Smooth muscle cell (in vitro differentiated cells): ENCODE measurements around the gene CS. TPM values are rescaled to one million over a fixed set of nuclear protein-coding genes. Genes with fewer than 3 reads are reported as not detected.
A peak's percentile ranks its signal among the peaks of the same experiment; 100 is the strongest.

ENCODE experiments used
- DNase-seq: peaks from one replicate; lab custom pipeline; 2025; ENCODE audit not compliant: unreplicated experiment; lab: John Stamatoyannopoulos, UW
- H2AFZ ChIP-seq: fragments of 200-600 bp; sonication (generic); 2 replicates; pipeline ENCODE4 v1.6.0; 2016; ENCODE audit warnings: antibody characterized with exemption, low read depth, mild to moderate bottlenecking
- H3F3A ChIP-seq: fragments of 200-600 bp; sonication (generic); 2 replicates; pipeline ENCODE4 v1.6.0; 2017; ENCODE audit warnings: antibody characterized with exemption, low read depth
- H3K27ac ChIP-seq: fragments of 200-600 bp; sonication (generic); 2 replicates; pipeline ENCODE4 v1.5.1; 2016; ENCODE audit warnings: low read depth, mild to moderate bottlenecking
- H3K27me3 ChIP-seq: fragments of 200-600 bp; sonication (generic); 2 replicates; pipeline ENCODE4 v1.6.1; 2016; ENCODE audit warnings: low read depth, mild to moderate bottlenecking
- H3K36me3 ChIP-seq: fragments of 200-600 bp; sonication (generic); 2 replicates; pipeline ENCODE4 v1.5.1; 2016; ENCODE audit warnings: low read depth
- H3K4me1 ChIP-seq: fragments of 200-600 bp; sonication (generic); 2 replicates; pipeline ENCODE4 v1.5.1; 2016; ENCODE audit warnings: low read depth
- H3K4me2 ChIP-seq: fragments of 200-600 bp; sonication (generic); 2 replicates; pipeline ENCODE4 v1.6.0; 2016; ENCODE audit warnings: mild to moderate bottlenecking
- H3K4me3 ChIP-seq: fragments of 200-600 bp; sonication (generic); 2 replicates; pipeline ENCODE4 v1.5.1; 2016; ENCODE audit warnings: mild to moderate bottlenecking
- H3K79me2 ChIP-seq: fragments of 200-600 bp; sonication (generic); 2 replicates; pipeline ENCODE4 v1.6.0; 2016; ENCODE audit warnings: low read depth, mild to moderate bottlenecking
- H3K9ac ChIP-seq: fragments of 200-600 bp; sonication (generic); 2 replicates; pipeline ENCODE4 v1.6.0; 2016; ENCODE audit warnings: low read depth
- H3K9me3 ChIP-seq: fragments of 200-600 bp; sonication (generic); replicated peaks from 2 replicates; pipeline ENCODE4 v1.5.1; 2016; ENCODE audit warnings: low read depth
- H4K20me1 ChIP-seq: fragments of 200-600 bp; sonication (generic); 2 replicates; pipeline ENCODE4 v1.6.0; 2016; ENCODE audit warnings: low read depth
- CTCF ChIP-seq: fragments of 200-600 bp; sonication (generic); IDR thresholded peaks from 2 replicates; pipeline ENCODE4 v1.5.1; 2017; ENCODE audit warnings: borderline replicate concordance, mild to moderate bottlenecking, antibody characterized with exemption; ENCODE audit not compliant: insufficient read depth, poor library complexity, severe bottlenecking
- WGBS: methylation state at CpG from one replicate; pipeline ENCODE4 v1.1.7; 2016; ENCODE audit warnings: low lambda C conversion rate; 5-methylcytosine and 5-hydroxymethylcytosine counted together
- polyA plus RNA-seq: library from polyadenylated mRNA; unstranded; fragments of >200 nt; fragmentation: Nextera tagmentation; extraction: Ambion mirVana; gene quantifications from 2 replicates; pipeline ENCODE4 v1.2.1, GENCODE V29; 2016
- total RNA-seq: library from RNA; depleted of rRNA; stranded (reverse); fragments of >200 nt; gene quantifications from 2 replicates; pipeline ENCODE4 v1.2.3, GENCODE V29; 2014

Gene CS
- total and polyA plus RNA-seq, 2 experiments from 2014 or later, result 83.3 to 138 TPM

- peak; percentile 73 for TF ChIP-seq CTCF
- peak within 1 kb of the TSS; percentile 89 for H3K27ac ChIP-seq
- H3K27me3 ChIP-seq, result no peaks in the 10 kb centered on the region
- no peaks in the 10 kb centered on the region for H3K9me3 ChIP-seq
- H3K4me3 ChIP-seq, result peak within 1 kb of the TSS; percentile 62
- peak within 1 kb of the TSS; percentile 88 for H3K4me2 ChIP-seq
- no peaks in the 10 kb centered on the region for H4K20me1 ChIP-seq
- H3F3A ChIP-seq, result no peaks in the 10 kb centered on the region
- H3K79me2 ChIP-seq, result no peaks in the 10 kb centered on the region
- WGBS, result 2% methylated on average over 45 of the region's 45 CpGs
- DNase-seq, result peak; percentile 52
- H3K36me3 ChIP-seq, result no peaks in the 10 kb centered on the region
- H3K4me1 ChIP-seq, result peaks cover 2% of the 10 kb centered on the region
- peak within 1 kb of the TSS; percentile 64 for H2AFZ ChIP-seq
- H3K9ac ChIP-seq, result peak within 1 kb of the TSS; percentile 81
These were observed 33.8 kb upstream of the CS start, which contains the start of gene PAN2 for GRCh38 chr12:56333679-56334489. Gene PAN2, minus strand, starts transcription at chr12:56334000. Its CDS starts 906 bp downstream, at chr12:56333094.

GRCh38 chr12:56333197-56333678 lies 33.1 kb upstream of the CS start:
- Histone ChIP-seq H3K9me3 (no peaks in the 10 kb centered on the region), H3K27ac (peak overlapping the region; percentile 89), H3K9ac (peak overlapping the region; percentile 81), H2AFZ (peak overlapping the region; percentile 64), H3K4me2 (peak overlapping the region; percentile 88), H3K4me3 (peak overlapping the region; percentile 62), H3K36me3 (no peaks in the 10 kb centered on the region), H3K79me2 (no peaks in the 10 kb centered on the region), H3K4me1 (no peaks in the 10 kb centered on the region), H4K20me1 (no peaks in the 10 kb centered on the region), H3K27me3 (no peaks in the 10 kb centered on the region), H3F3A (no peaks in the 10 kb centered on the region)
- TF ChIP-seq CTCF, result no peak
- WGBS, result 46% methylated on average over 8 of the region's 8 CpGs
- no peak for DNase-seq

GRCh38 chr12:56332512-56333196 lies 32.5 kb upstream of the CS start:
- H3K9ac ChIP-seq, result peak overlapping the region; percentile 81
- H3K27ac ChIP-seq, result peak overlapping the region; percentile 89
- no peaks in the 10 kb centered on the region for H3K4me1 ChIP-seq
- H2AFZ ChIP-seq, result no peak overlapping the region
- H3K79me2 ChIP-seq, result no peaks in the 10 kb centered on the region
- no peaks in the 10 kb centered on the region for H3F3A ChIP-seq
- WGBS, result 98% methylated on average over 11 of the region's 11 CpGs
- no peak for DNase-seq
- no peaks in the 10 kb centered on the region for H4K20me1 ChIP-seq
- no peaks in the 10 kb centered on the region for H3K27me3 ChIP-seq
- peak overlapping the region; percentile 88 for H3K4me2 ChIP-seq
- peak overlapping the region; percentile 62 for H3K4me3 ChIP-seq
- H3K9me3 ChIP-seq, result no peaks in the 10 kb centered on the region
- TF ChIP-seq CTCF, result no peak
- no peaks in the 10 kb centered on the region for H3K36me3 ChIP-seq
